T-cell (primary cell): Measurements from ENCODE around the gene MAGEB18. TPM values are rescaled to one million over a fixed set of nuclear protein-coding genes. Genes with fewer than 3 reads are reported as not detected.

ENCODE experiments used
- ATAC-seq, 4 experiments: fragments of 200-7000 bp in 3 of 4; fragments of 150-1000 bp in 1 of 4; cut with Tn5 transposase; replicated peaks in 1 of 4; 1 replicate in 3 of 4; 2 replicates in 1 of 4; pipeline ENCODE4 v1.10.0; 2021; ENCODE audit warnings: moderate library complexity in 3 of 4, mild to moderate bottlenecking in 2 of 4, moderate number of reproducible peaks in 1 of 4
- CTCF ChIA-PET, 2 donors: fragments of 300-600 bp; sonication (Branson Sonifier 250); formaldehyde crosslinking; loops; one replicate each; lab custom pipeline; 2022; ENCODE audit warnings: antibody characterized with exemption in 2 of 2; lab: Charles Lee
- POLR2A ChIA-PET, 2 donors: fragments of 300-600 bp; sonication (Branson Sonifier 250); formaldehyde crosslinking; loops; one replicate each; lab custom pipeline; 2022; ENCODE audit warnings: antibody characterized with exemption in 2 of 2; lab: Charles Lee
- DNase-seq, 35 experiments: peaks; one replicate each; pipeline versions ENCODE4 v3.0.0 to v3.0.0-alpha.2; 2013 to 2023
- H3K27ac ChIP-seq: one replicate; pipeline ENCODE4 v1.5.1; 2013; ENCODE audit warnings: low read length
- H3K27me3 ChIP-seq, 2 experiments: replicated peaks in 1 of 2; 1 replicate in 1 of 2; 2 replicates in 1 of 2; pipeline versions ENCODE4 v1.6.1 to v1.7.0; 2013; ENCODE audit warnings: low read length in 1 of 2, mixed read lengths in 1 of 2; ENCODE audit not compliant: control insufficient read depth in 2 of 2, insufficient read depth in 2 of 2; ENCODE audit errors: extremely low read depth in 1 of 2
- H3K36me3 ChIP-seq, 2 donors: 1 replicate in 1 of 2; 2 replicates in 1 of 2; pipeline versions ENCODE4 v1.6.1 to v1.7.0; 2013; ENCODE audit warnings: low read length in 1 of 2; ENCODE audit not compliant: control insufficient read depth in 2 of 2, insufficient read depth in 1 of 2; ENCODE audit errors: extremely low read depth in 1 of 2
- H3K4me1 ChIP-seq, 2 experiments: 1 replicate in 1 of 2; 2 replicates in 1 of 2; pipeline versions ENCODE4 v1.6.1 to v1.7.0; 2013; ENCODE audit warnings: low read length in 2 of 2, mixed read lengths in 1 of 2; ENCODE audit not compliant: insufficient read depth in 2 of 2, control insufficient read depth in 1 of 2; ENCODE audit errors: extremely low read depth in 1 of 2
- H3K4me3 ChIP-seq, 2 donors: 1 replicate in 1 of 2; 2 replicates in 1 of 2; pipeline versions ENCODE4 v1.5.1 to v1.7.0; 2013; ENCODE audit warnings: mild to moderate bottlenecking in 2 of 2, low read length in 1 of 2, moderate library complexity in 1 of 2; ENCODE audit not compliant: control insufficient read depth in 1 of 2; ENCODE audit errors: extremely low read depth in 1 of 2
- H3K9me3 ChIP-seq: 2 replicates; pipeline ENCODE4 v1.7.0; 2013
- H3K27ac Mint-ChIP-seq, 2 donors: one replicate each; pipeline ENCODE4 v1.8.0; 2020 to 2021; ENCODE audit warnings: mild to moderate bottlenecking in 2 of 2, mixed read lengths in 2 of 2
- H3K27me3 Mint-ChIP-seq, 2 donors: one replicate each; pipeline ENCODE4 v1.8.0; 2021 to 2022; ENCODE audit warnings: mixed read lengths in 2 of 2
- H3K36me3 Mint-ChIP-seq: one replicate; pipeline ENCODE4 v1.8.0; 2021; ENCODE audit warnings: mixed read lengths
- H3K4me1 Mint-ChIP-seq, 3 donors: one replicate each; pipeline ENCODE4 v1.8.0; 2020 to 2022; ENCODE audit warnings: mixed read lengths in 3 of 3, mild to moderate bottlenecking in 1 of 3
- H3K4me3 Mint-ChIP-seq, 3 donors: one replicate each; pipeline ENCODE4 v1.8.0; 2020 to 2022; ENCODE audit warnings: mild to moderate bottlenecking in 3 of 3, mixed read lengths in 3 of 3, moderate library complexity in 3 of 3
- H3K9me3 Mint-ChIP-seq, 3 donors: one replicate each; pipeline ENCODE4 v1.8.0; 2020 to 2022; ENCODE audit warnings: mixed read lengths in 3 of 3
- WGBS: methylation state at CpG from one replicate; pipeline ENCODE4 v1.1.5; 2013; ENCODE audit warnings: missing lambda C conversion rate; ENCODE audit not compliant: insufficient coverage; 5-methylcytosine and 5-hydroxymethylcytosine counted together
- total RNA-seq, 35 experiments: library from RNA in 6 of 35; stranded (reverse) in 6 of 35; fragments of 120-200 nt in 1 of 35; gene quantifications; one replicate each; pipeline versions ENCODE4 v1.2.1 to v1.2.4 and lab custom pipeline; 2013 to 2026

Gene MAGEB18
- total RNA-seq, result not detected
- total RNA-seq (2013), result not detected
- total RNA-seq (lab: John Stamatoyannopoulos, UW), result 0 reads per million in 29 experiments

- POLR2A ChIA-PET, result no interaction called here
- Histone ChIP-seq H3K36me3 (no peaks in the 10 kb centered on the region), H3K4me1 (no peaks in the 10 kb centered on the region), H3K9me3 (no peaks in the 10 kb centered on the region), H3K27ac (no peak within 1 kb of the TSS), H3K27me3 (no peaks in the 10 kb centered on the region), H3K4me3 (no peak within 1 kb of the TSS)
- H3K4me1 Mint-ChIP-seq, result no peaks in the 10 kb centered on the region
- DNase-seq, result no peak
- no peaks in the 10 kb centered on the region for H3K36me3 Mint-ChIP-seq
- no peaks in the 10 kb centered on the region for H3K27me3 Mint-ChIP-seq
- no peak for ATAC-seq
- WGBS, result 94% methylated on average over 3 of the region's 11 CpGs
- CTCF ChIA-PET, result no interaction called here
- peaks cover 0 to 4% (median 2%) of the 10 kb centered on the region in 3 donors for H3K9me3 Mint-ChIP-seq
- H3K4me3 Mint-ChIP-seq, result no peak within 1 kb of the TSS
- no peak within 1 kb of the TSS for H3K27ac Mint-ChIP-seq
These were observed at the start of gene MAGEB18 for GRCh38 chrX:26138274-26138673. Gene MAGEB18, plus strand, starts transcription at chrX:26138343. Its CDS starts 643 bp downstream, at chrX:26138986.

GRCh38 chrX:26100421-26100920, 37.7 kb upstream of the MAGEB18 start:
- H3K36me3 Mint-ChIP-seq, result no peaks in the 10 kb centered on the region
- no CpG with 5 or more reads among the region's 3 CpGs for WGBS
- no peaks in the 10 kb centered on the region for H3K36me3 ChIP-seq
- no peaks in the 10 kb centered on the region for H3K27me3 ChIP-seq
- CTCF ChIA-PET, result no interaction called here
- POLR2A ChIA-PET, result no interaction called here
- no peak overlapping the region for H3K4me3 Mint-ChIP-seq
- no peak overlapping the region for H3K27ac Mint-ChIP-seq
- no peaks in the 10 kb centered on the region for H3K9me3 ChIP-seq
- H3K4me1 Mint-ChIP-seq, result no peaks in the 10 kb centered on the region
- no peaks in the 10 kb centered on the region for H3K27me3 Mint-ChIP-seq
- no peaks in the 10 kb centered on the region for H3K9me3 Mint-ChIP-seq
- no peak for ATAC-seq
- no peaks in the 10 kb centered on the region for H3K4me1 ChIP-seq
- DNase-seq, result no peak
- no peak overlapping the region for H3K27ac ChIP-seq
- no peak overlapping the region for H3K4me3 ChIP-seq

- DNase-seq (no peak), ATAC-seq (no peak)
- Histone ChIP-seq H3K27ac (no peak overlapping the region), H3K4me3 (no peak overlapping the region), H3K36me3 (no peaks in the 10 kb centered on the region), H3K9me3 (no peaks in the 10 kb centered on the region), H3K4me1 (no peaks in the 10 kb centered on the region), H3K27me3 (no peaks in the 10 kb centered on the region)
- Mint-ChIP-seq H3K4me1 (no peaks in the 10 kb centered on the region), H3K27ac (no peak overlapping the region), H3K36me3 (no peaks in the 10 kb centered on the region), H3K27me3 (no peaks in the 10 kb centered on the region), H3K9me3 (peaks cover 0 to 3% (median 0%) of the 10 kb centered on the region in 3 donors), H3K4me3 (no peak overlapping the region)
- POLR2A ChIA-PET, result no interaction called here
- CTCF ChIA-PET, result no interaction called here
- 83% methylated on average over 1 of the region's 1 CpG for WGBS
These were observed 29.0 kb upstream of the MAGEB18 start for GRCh38 chrX:26109142-26109541.

- Mint-ChIP-seq H3K4me1 (no peaks in the 10 kb centered on the region), H3K4me3 (no peak overlapping the region), H3K27me3 (no peaks in the 10 kb centered on the region), H3K27ac (no peak overlapping the region), H3K36me3 (no peaks in the 10 kb centered on the region), H3K9me3 (peaks cover 0 to 2% (median 0%) of the 10 kb centered on the region in 3 donors)
- DNase-seq, result no peak
- POLR2A ChIA-PET, result no interaction called here
- ATAC-seq, result no peak
- CTCF ChIA-PET, result no interaction called here
- no peak overlapping the region for H3K4me3 ChIP-seq
- no CpG with 5 or more reads among the region's 2 CpGs for WGBS
- no peaks in the 10 kb centered on the region for H3K36me3 ChIP-seq
- no peaks in the 10 kb centered on the region for H3K27me3 ChIP-seq
- no peaks in the 10 kb centered on the region for H3K9me3 ChIP-seq
- no peak overlapping the region for H3K27ac ChIP-seq
- H3K4me1 ChIP-seq, result no peaks in the 10 kb centered on the region
These were observed 7.9 kb downstream of the MAGEB18 start for GRCh38 chrX:26146024-26146423.

GRCh38 chrX:26160301-26160700, 22.2 kb downstream of the MAGEB18 start, which contains the start of gene MAGEB6B:
Gene MAGEB6B, plus strand, starts transcription at chrX:26160601. Its CDS starts 0 bp downstream, at chrX:26160601.
- Histone ChIP-seq H3K27me3 (no peaks in the 10 kb centered on the region), H3K36me3 (no peaks in the 10 kb centered on the region), H3K27ac (no peak within 1 kb of the TSS), H3K4me1 (no peaks in the 10 kb centered on the region), H3K9me3 (no peaks in the 10 kb centered on the region), H3K4me3 (no peak within 1 kb of the TSS)
- ChIA-PET CTCF (no interaction called here), POLR2A (no interaction called here)
- no peak within 1 kb of the TSS for H3K4me3 Mint-ChIP-seq
- H3K27me3 Mint-ChIP-seq, result no peaks in the 10 kb centered on the region
- no peak for ATAC-seq
- 75% methylated on average over 2 of the region's 10 CpGs for WGBS
- no peaks in the 10 kb centered on the region for H3K36me3 Mint-ChIP-seq
- H3K27ac Mint-ChIP-seq, result no peak within 1 kb of the TSS
- H3K4me1 Mint-ChIP-seq, result no peaks in the 10 kb centered on the region
- no peak for DNase-seq
- no peaks in the 10 kb centered on the region for H3K9me3 Mint-ChIP-seq

Other genes with a start within 250 kb of the MAGEB18 start
- not detected for gene MAGEB6B, start 22.3 kb downstream of the MAGEB18 start, total RNA-seq
- gene MAGEB6, start 54.1 kb downstream of the MAGEB18 start, total RNA-seq, result not detected
- not detected for gene MAGEB5, start 77.8 kb downstream of the MAGEB18 start, total RNA-seq